K562 (cell line): Measurements from ENCODE around the gene CCDC106. TPM values are rescaled to one million over a fixed set of nuclear protein-coding genes. Genes with fewer than 3 reads are reported as not detected.

Source experiments
- ATAC-seq: fragments of 200-7000 bp; cut with Tn5 transposase; 3 replicates; pipeline ENCODE4 v1.9.1; 2020; ENCODE audit warnings: moderate library complexity
- BruUV-seq: library from RNA; stranded (reverse); fragments of 400-500 nt; replicated peaks from 2 replicates; lab custom pipeline; 2021; lab: Mats Ljungman, UMichigan
- CTCF ChIA-PET: fragments of 300-600 bp; formaldehyde crosslinking; extraction: SDS; loops from one replicate; lab custom pipeline; 2021; ENCODE audit warnings: low intra/inter-chr PET ratio; lab: Yijun Ruan, JAX
- POLR2A ChIA-PET: fragments of 300-600, 350-650 bp; sonication (Branson Sonifier 250); formaldehyde crosslinking; extraction: SDS; loops from one replicate; lab custom pipeline; 2021; ENCODE audit warnings: antibody characterized with exemption, inconsistent platforms; lab: Yijun Ruan, JAX
- DNase-seq, 4 experiments: peaks; one replicate each; pipeline versions ENCODE4 v3.0.0 to v3.0.0-alpha.2; 2011 to 2018; ENCODE audit warnings: low spot score in 3 of 4, mixed read lengths in 3 of 4; ENCODE audit errors: extremely low read depth in 1 of 4
- FAIRE-seq: peaks from 2 replicates; lab custom pipeline; 2011; peaks lifted over from hg19 to GRCh38; lab: Jason Lieb, UNC
- H2AFZ ChIP-seq: 2 replicates; pipeline ENCODE4 v1.6.0; 2011; ENCODE audit warnings: low read depth, low read length, control low read depth, inconsistent platforms
- H3K27ac ChIP-seq: fragments of 200-600 bp; 3 replicates; pipeline ENCODE4 v1.8.0; 2011; ENCODE audit warnings: low read depth, mild to moderate bottlenecking, control low read depth, inconsistent platforms, low read length, moderate library complexity, mixed read lengths; ENCODE audit errors: extremely low read depth
- H3K27me3 ChIP-seq, 2 experiments: fragments of 300-600 bp in 1 of 2; 2 replicates in 1 of 2; 3 replicates in 1 of 2; pipeline versions ENCODE4 v1.6.0 to v1.8.0; 2011; ENCODE audit warnings: inconsistent platforms in 2 of 2, low read length in 2 of 2, mild to moderate bottlenecking in 1 of 2, mixed read lengths in 1 of 2, moderate library complexity in 1 of 2; ENCODE audit not compliant: control insufficient read depth in 2 of 2, insufficient read depth in 2 of 2
- H3K36me3 ChIP-seq: fragments of 300-600 bp; 3 replicates; pipeline ENCODE4 v1.8.0; 2011; ENCODE audit warnings: mild to moderate bottlenecking, low read length, inconsistent platforms; ENCODE audit not compliant: control insufficient read depth, insufficient read depth
- H3K4me1 ChIP-seq, 2 experiments: fragments of 200-600 bp in 1 of 2; replicated peaks in 1 of 2; 2 replicates in 1 of 2; 3 replicates in 1 of 2; pipeline versions ENCODE4 v1.5.1 to v1.8.0; 2011; ENCODE audit warnings: inconsistent platforms in 2 of 2, low read length in 2 of 2, mild to moderate bottlenecking in 1 of 2, mixed read lengths in 1 of 2, moderate library complexity in 1 of 2; ENCODE audit not compliant: control insufficient read depth in 2 of 2, insufficient read depth in 2 of 2
- H3K4me2 ChIP-seq: 2 replicates; pipeline ENCODE4 v1.6.1; 2011; ENCODE audit warnings: low read length, control low read depth, inconsistent platforms, mixed read lengths; ENCODE audit not compliant: insufficient read depth
- H3K4me3 ChIP-seq: fragments of 200-600 bp; sonication (generic), shearing (Covaris generic); 2 replicates; pipeline ENCODE4 v1.5.1; 2016; ENCODE audit warnings: control low read depth, inconsistent platforms
- H3K79me2 ChIP-seq: fragments of 200-600 bp; 3 replicates; pipeline ENCODE4 v1.8.0; 2011; ENCODE audit warnings: low read length, inconsistent platforms; ENCODE audit not compliant: control insufficient read depth, insufficient read depth
- H3K9ac ChIP-seq, 2 experiments: 2 replicates each; pipeline versions ENCODE4 v1.6.0 to v1.6.1; 2011; ENCODE audit warnings: low read depth in 2 of 2, low read length in 2 of 2, control low read depth in 1 of 2, inconsistent platforms in 1 of 2, mild to moderate bottlenecking in 1 of 2, mixed read lengths in 1 of 2; ENCODE audit not compliant: insufficient read depth in 1 of 2
- H3K9me1 ChIP-seq: one replicate; pipeline ENCODE4 v1.6.0; 2011; ENCODE audit warnings: inconsistent platforms, mild to moderate bottlenecking, low read length, moderate library complexity; ENCODE audit not compliant: control insufficient read depth, insufficient read depth
- H3K9me3 ChIP-seq: replicated peaks from 2 replicates; pipeline ENCODE4 v1.5.1; 2011; ENCODE audit warnings: low read depth, low read length, inconsistent platforms; ENCODE audit not compliant: control insufficient read depth, insufficient read depth
- H4K20me1 ChIP-seq: replicated peaks from 2 replicates; pipeline ENCODE4 v1.6.1; 2011; ENCODE audit warnings: low read length, inconsistent platforms, mixed read lengths; ENCODE audit not compliant: control insufficient read depth, insufficient read depth
- CEBPG ChIP-seq, 3 experiments: fragments of 200-800 bp in 1 of 3; sonication (Bioruptor generic) in 1 of 3; sonication (generic) in 1 of 3; formaldehyde crosslinking in 1 of 3; IDR thresholded peaks in 2 of 3; conservative IDR thresholded peaks in 1 of 3; 2 replicates each; pipeline versions ENCODE4 v1.6.1 to v1.8.0; 2016 to 2022; ENCODE audit warnings: missing compliant biosample characterization in 2 of 3, missing genetic modification characterization in 2 of 3, mild to moderate bottlenecking in 1 of 3, missing genetic modification reagents in 1 of 3
- CREB3 ChIP-seq: fragments of 450-650 bp; conservative IDR thresholded peaks from 2 replicates; pipeline ENCODE4 v1.6.1; 2016; ENCODE audit warnings: missing genetic modification characterization, low read depth, mild to moderate bottlenecking, missing compliant biosample characterization, moderate library complexity
- ELF1 ChIP-seq: fragments of 200-800 bp; sonication (Bioruptor generic); IDR thresholded peaks from 2 replicates; pipeline ENCODE4 v1.6.1; 2016; ENCODE audit warnings: missing genetic modification characterization, missing compliant biosample characterization
- ELF2 ChIP-seq: fragments of 250-450 bp; sonication (Bioruptor Pico); IDR thresholded peaks from 2 replicates; pipeline ENCODE4 v1.5.0; 2021; ENCODE audit warnings: mild to moderate bottlenecking
- ELK3 ChIP-seq: fragments of 450-650 bp; formaldehyde crosslinking; IDR thresholded peaks from 2 replicates; pipeline ENCODE4 v1.4.0; 2020; ENCODE audit warnings: mild to moderate bottlenecking
- HCFC1 ChIP-seq: IDR thresholded peaks from 2 replicates; pipeline ENCODE4 v1.6.1; 2012; ENCODE audit warnings: low read depth, low read length, improper control_type of control experiment
- HNRNPLL ChIP-seq: fragments of 200-400 bp; formaldehyde crosslinking; IDR thresholded peaks from 2 replicates; pipeline ENCODE4 v1.6.1; 2017; ENCODE audit warnings: low read length, low read depth, mild to moderate bottlenecking; ENCODE audit not compliant: poor library complexity, severe bottlenecking
- PHB ChIP-seq: fragments of 250-450 bp; sonication (Bioruptor Pico); IDR thresholded peaks from 2 replicates; pipeline ENCODE4 v1.5.0; 2021
- PHF20 ChIP-seq: fragments of 450-650 bp; IDR thresholded peaks from 2 replicates; pipeline ENCODE4 v1.6.1; 2018; ENCODE audit not compliant: partially characterized antibody
- POLR2H ChIP-seq: IDR thresholded peaks from 2 replicates; pipeline ENCODE4 v1.6.1; 2016; ENCODE audit warnings: missing genetic modification characterization, low read depth, mild to moderate bottlenecking, control low read depth, missing compliant biosample characterization, moderate library complexity
- RBM17 ChIP-seq: fragments of 200-400 bp; formaldehyde crosslinking; IDR thresholded peaks from 2 replicates; pipeline ENCODE4 v1.6.1; 2017; ENCODE audit warnings: low read depth, mild to moderate bottlenecking, low read length, borderline replicate concordance
- ZNF232 ChIP-seq: sonication (generic); formaldehyde crosslinking; IDR thresholded peaks from 2 replicates; pipeline ENCODE4 v1.8.0; 2022; ENCODE audit warnings: mild to moderate bottlenecking, missing genetic modification reagents
- ZNF507 ChIP-seq: conservative IDR thresholded peaks from 2 replicates; pipeline ENCODE4 v1.6.1; 2017; ENCODE audit warnings: missing genetic modification characterization, missing compliant biosample characterization
- ZNF639 ChIP-seq, 2 experiments: fragments of 200-800 bp in 1 of 2; sonication (Bioruptor generic) in 1 of 2; sonication (generic) in 1 of 2; formaldehyde crosslinking in 1 of 2; IDR thresholded peaks in 1 of 2; conservative IDR thresholded peaks in 1 of 2; 2 replicates each; pipeline versions ENCODE4 v1.5.0 to v1.6.1; 2016 to 2020; ENCODE audit warnings: missing compliant biosample characterization in 1 of 2, missing genetic modification characterization in 1 of 2, missing genetic modification reagents in 1 of 2
- WGBS: fragments of 100-300 bp; shearing (Covaris generic); methylation state at CpG from one replicate; pipeline ENCODE4 v1.1.6; 2016; ENCODE audit warnings: low coverage, mixed read lengths; ENCODE audit not compliant: insufficient coverage; ENCODE audit errors: missing lambda C conversion rate; 5-methylcytosine and 5-hydroxymethylcytosine counted together
- in situ Hi-C: fragments of 300-500 bp; cut with MboI; formaldehyde crosslinking; loops from 4 replicates; pipeline ENCODE4 v1.15.0; 2018; ENCODE audit warnings: inconsistent platforms, mixed read lengths
- intact Hi-C: fragments of 100-400 bp; cut with micrococcal nuclease; formaldehyde crosslinking; loops from 2 replicates; pipeline ENCODE4 v1.14.2; 2022
- polyA plus RNA-seq, 8 experiments: library from polyadenylated mRNA; depleted of rRNA in 4 of 8; stranded (reverse) in 5 of 8; unstranded in 3 of 8; fragments of >200 nt; fragmentation: Nextera tagmentation in 2 of 8; fragmentation: Illumina TruSeq in 1 of 8; extraction: Ambion mirVana in 2 of 8; extraction: Trizol in 1 of 8; gene quantifications; 2 replicates each; pipeline versions ENCODE4 v1.2.1 to v1.2.3, GENCODE V29; 2011 to 2014; ENCODE audit warnings: inconsistent platforms in 1 of 8, missing spikeins in 1 of 8
- total RNA-seq, 7 experiments: library from RNA; depleted of rRNA in 6 of 7; stranded (reverse); fragments of >200 nt in 6 of 7; fragmentation: Illumina TruSeq in 2 of 7; extraction: Trizol in 2 of 7; gene quantifications; 2 replicates each; pipeline versions ENCODE4 v1.2.1 to v1.2.3, GENCODE V29; 2011 to 2021; ENCODE audit warnings: low replicate concordance in 1 of 7

Gene CCDC106
- total and polyA plus RNA-seq, 9 of the 15 experiments (the other 6 are each of a cell fraction or from before 2014, with no cell fraction given) = 0.10 to 27.5 (median 15.0) TPM; not detected in 1

- intact Hi-C loops = no loop called here
- Histone ChIP-seq H3K27ac (peak overlapping the region; percentile 87), H2AFZ (peak overlapping the region; percentile 82), H3K9me3 (0 out of 2 replicates have a peak, but pooled peaks cover 2% of the 10 kb centered on the region), H3K9me1 (no peaks in the 10 kb centered on the region), H3K4me2 (peak overlapping the region; percentile 97), H3K9ac (peak overlapping the region; percentile 80 to 93; a peak in 3 of 4 replicates), H3K27me3 (no peaks in the 10 kb centered on the region), H3K4me3 (peak overlapping the region; percentile 84), H3K36me3 (peaks cover 16% of the 10 kb centered on the region; the same call in 2 of the 3 replicates), H3K4me1 (peaks cover 27 to 44% of the 10 kb centered on the region in 2 experiments), H3K79me2 (peaks cover 31% of the 10 kb centered on the region), H4K20me1 (no peaks in the 10 kb centered on the region)
- peak; percentile 89 for ATAC-seq
- in situ Hi-C loops = no loop called here
- peak; percentile 88 to 98 (median 92) for DNase-seq
- BruUV-seq = no TSS peak
- 0% methylated on average over 33 of the region's 43 CpGs for WGBS
- CTCF ChIA-PET = interaction anchor here (1.7 to 2.5 kb wide), 2 partner anchors 26 to 88 kb away, joined by 4 to 23 read pairs; no protein-coding TSS in a partner anchor
- FAIRE-seq = peak; percentile 86
- POLR2A ChIA-PET = interaction anchor here (0.7 to 2.2 kb wide), 10 partner anchors 10 to 121 kb away, joined by 3 to 18 read pairs (median 5); partner anchors contain the start of gene ZNF784
- TF ChIP-seq HCFC1 (peak; percentile 20; the same call in 1 of the 2 replicates), POLR2H (tag) (peak; percentile 74), ELF1 (tag) (peak; percentile 94), ZNF507 (tag) (no peak), ZNF232 (CRISPR knock-in tag) (no peak), ELF2 (CRISPR knock-in tag) (peak; percentile 62; the same call in 1 of the 2 replicates), PHB (CRISPR knock-in tag) (no peak), CREB3 (tag) (no peak), CEBPG (CRISPR knock-in tag; IDR thresholded peaks at IDR 0.05) (no peak), CEBPG (tag; conservative IDR thresholded peaks at IDR 0.05 in 1 of 2, IDR thresholded peaks at IDR 0.05 in 1 of 2) (no peak), RBM17 (no peak), ELK3 (CRISPR knock-in tag) (no peak), HNRNPLL (peak; percentile 58), PHF20 (no peak), ZNF639 (CRISPR knock-in tag; conservative IDR thresholded peaks at IDR 0.05 in 1 of 2, IDR thresholded peaks at IDR 0.05 in 1 of 2) (peak in 1 of 2 experiments; percentile 96; a peak in 2 of 4 replicates)
These were observed 42.8 kb upstream of the CCDC106 start for GRCh38 chr19:55605207-55605636.
